Pancreas (tissue), 10 donors: Measurements from ENCODE around the gene CLUH. TPM values are rescaled to one million over a fixed set of nuclear protein-coding genes. Genes with fewer than 3 reads are reported as not detected.

Experiments used
- ATAC-seq, 4 donors: fragments of 200-7000 bp; cut with Tn5 transposase; one replicate each; pipeline versions ENCODE4 v1.8.0 to v1.9.1; 2020; ENCODE audit warnings: mild to moderate bottlenecking in 4 of 4, moderate library complexity in 4 of 4
- DNase-seq, 6 donors: peaks; one replicate each; pipeline ENCODE4 v3.0.0-alpha.2; 2020
- FAIRE-seq: peaks from 2 replicates; lab custom pipeline; 2012; peaks lifted over from hg19 to GRCh38; lab: Jason Lieb, UNC
- H3K27ac ChIP-seq, 4 donors: fragments of 200-600 bp; sonication (generic); 1 replicate in 3 of 4; 2 replicates in 1 of 4; pipeline versions ENCODE4 v1.5.0 to v1.8.0; 2020
- H3K27me3 ChIP-seq, 4 donors: fragments of 200-600 bp; one replicate each; pipeline ENCODE4 v1.8.0; 2021
- H3K36me3 ChIP-seq, 3 donors: fragments of 200-600 bp; sonication (generic) in 1 of 3; one replicate each; pipeline versions ENCODE4 v1.5.0 to v1.8.0; 2020 to 2021
- H3K4me1 ChIP-seq, 3 donors: fragments of 200-600 bp; one replicate each; pipeline ENCODE4 v1.8.0; 2021
- H3K4me3 ChIP-seq, 4 donors: fragments of 200-600 bp; sonication (generic) in 2 of 4; one replicate each; pipeline versions ENCODE4 v1.5.0 to v1.8.0; 2020 to 2021
- H3K9me3 ChIP-seq, 4 donors: fragments of 200-600 bp; one replicate each; pipeline ENCODE4 v1.8.0; 2021
- whole genome bisulfite sequencing, 2 donors: extraction: QIAGEN DNeasy Blood & Tissue Kit; methylation state at CpG; one replicate each; pipeline ENCODE4 v1.1.7; 2013; 5-methylcytosine and 5-hydroxymethylcytosine counted together
- intact Hi-C, 3 donors: fragments of 100-400 bp; cut with DNase I; formaldehyde crosslinking; loops; one replicate each; pipeline versions ENCODE4 v1.11.1 to v1.14.2; 2022
- polyA plus RNA-seq, 2 donors: library from polyadenylated mRNA; stranded (reverse); fragments of 200-250 nt; gene quantifications; one replicate each; pipeline ENCODE4 v1.2.3, GENCODE V29; 2013
- total RNA-seq, 6 donors: library from RNA; stranded (reverse); fragmentation: NEBNext Ultra II Directional in 4 of 6; extraction: Animal tissue kit (Norgen Biotek cat#: 25700) in 4 of 6; gene quantifications; one replicate each; pipeline versions ENCODE4 v1.2.1 to v1.2.4, GENCODE V29; 2021 to 2023
- TF ChIP-seq, protein P1 (sequence below), 4 donors: fragments of 200-600 bp; sonication (generic) in 3 of 4; IDR thresholded peaks; one replicate each; pipeline versions ENCODE4 v1.5.0 to v1.8.0; 2021; ENCODE audit warnings: antibody characterized with exemption in 4 of 4
- donor health status: healthy with polysubstance abuse.
- donor health status: DM: no; HTN: no; CAD: no; lungs with moderate emphysema.
- donor health status: DM: no; HTN: no; CAD: no.
- donor health status: control.
- donor health status: control.
- donor health status: Bipolar disorder and iron deficiency.
- donor health status: DM: yes; HTN: yes; CAD: no.
- donor health status: DM: no; HTN: no; CAD: no.
- donor health status: DM: no; HTN: no; CAD: no.
- donor health status: DM: yes; HTN: yes; CAD: no.

CLUH gene
- total and polyA plus RNA-seq, 8 donors, result 47.7 to 201 (median 66.1) TPM

DNA sequence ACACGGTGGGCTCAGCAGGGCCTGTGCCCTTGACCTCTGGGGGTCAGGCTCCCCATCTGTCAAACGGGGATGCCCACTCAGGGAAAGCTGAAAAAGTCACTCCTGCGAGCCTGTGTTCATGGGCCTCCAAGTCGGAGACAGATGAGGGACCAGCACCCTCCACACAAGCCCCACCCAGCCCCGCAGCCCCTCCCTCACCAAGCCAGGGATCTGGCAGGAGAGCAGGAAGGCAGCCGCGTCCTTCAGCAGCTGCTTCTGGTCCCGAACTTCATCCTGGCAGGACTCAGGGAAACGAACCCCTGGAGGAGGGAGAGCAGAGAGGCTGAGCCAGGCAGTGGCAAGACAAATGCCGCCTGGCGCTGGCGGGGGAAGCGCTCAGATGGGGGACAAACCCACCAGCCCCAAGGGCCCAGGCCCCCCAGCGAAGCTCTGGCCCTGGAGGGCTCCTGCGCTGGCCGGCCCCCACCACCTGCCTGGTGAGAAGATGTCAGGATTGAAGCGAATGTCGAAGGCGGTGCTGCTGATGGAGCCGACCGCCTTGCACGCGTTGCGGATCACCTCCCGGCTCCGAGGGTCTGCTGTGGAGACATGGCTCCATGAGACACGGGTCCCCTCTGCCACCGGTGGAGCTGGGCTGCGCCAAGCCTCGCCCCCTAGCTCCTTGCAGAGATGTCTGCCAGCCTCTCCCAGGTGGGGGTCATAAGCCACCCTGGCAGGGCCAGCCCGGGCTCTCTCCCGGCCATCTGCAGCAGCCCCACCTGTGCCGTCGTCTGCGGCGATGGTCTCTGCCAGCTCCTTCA lies 15.4 kb downstream of the CLUH start:
- peak in 2 of 6 donors; percentile 56 to 76 for DNase-seq
- WGBS, 2 donors, result 87 to 89% methylated on average over 32 to 36 of the region's 36 CpGs

DNA sequence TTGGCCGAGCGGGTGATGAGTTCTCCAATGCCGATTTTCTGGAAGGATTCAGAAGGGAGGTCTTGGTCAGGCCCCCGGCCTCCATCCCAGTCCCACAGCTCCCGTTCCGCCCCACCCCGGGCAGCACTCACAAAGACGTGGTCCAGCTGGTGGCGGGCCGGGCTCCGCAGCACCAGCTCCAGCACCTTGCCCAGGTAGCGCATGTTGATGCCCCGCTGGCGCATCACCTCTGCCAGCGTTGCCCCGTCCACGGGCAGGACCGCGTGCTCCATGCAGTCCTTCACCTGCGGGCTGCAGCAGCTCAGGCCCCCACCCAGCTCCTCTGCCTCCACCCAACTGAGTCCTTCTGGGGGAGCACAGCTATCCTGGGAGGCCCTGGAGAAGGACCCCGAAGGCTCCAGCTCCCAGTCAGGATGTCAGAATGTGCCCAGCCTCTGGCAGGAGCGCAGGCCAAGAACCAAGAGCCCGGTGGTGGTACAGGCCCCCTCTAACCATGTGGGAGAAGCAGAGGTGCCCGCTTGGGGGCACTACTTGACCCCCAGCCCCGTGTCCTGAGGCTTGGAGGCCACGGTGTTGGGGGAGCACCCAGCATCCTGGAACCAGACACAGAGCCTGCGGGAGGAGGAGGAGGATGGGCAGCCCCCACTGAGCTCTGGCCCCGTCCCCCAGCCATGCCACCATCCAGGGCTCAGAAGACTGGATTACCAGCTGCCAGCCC lies 16.2 kb downstream of the CLUH start:
- Histone ChIP-seq H3K4me3 (no peak overlapping the region), H3K27ac (no peak overlapping the region), H3K9me3 (no peaks in the 10 kb centered on the region), H3K4me1 (no peaks in the 10 kb centered on the region), H3K27me3 (no peaks in the 10 kb centered on the region), H3K36me3 (peaks cover 6 to 90% (median 56%) of the 10 kb centered on the region in 3 donors)
- DNase-seq, result peak in 3 of 6 donors; percentile 10 to 66 (median 47)
- FAIRE-seq, result no peak
- intact Hi-C loops, result no loop called here
- TF ChIP-seq, protein P1, sequence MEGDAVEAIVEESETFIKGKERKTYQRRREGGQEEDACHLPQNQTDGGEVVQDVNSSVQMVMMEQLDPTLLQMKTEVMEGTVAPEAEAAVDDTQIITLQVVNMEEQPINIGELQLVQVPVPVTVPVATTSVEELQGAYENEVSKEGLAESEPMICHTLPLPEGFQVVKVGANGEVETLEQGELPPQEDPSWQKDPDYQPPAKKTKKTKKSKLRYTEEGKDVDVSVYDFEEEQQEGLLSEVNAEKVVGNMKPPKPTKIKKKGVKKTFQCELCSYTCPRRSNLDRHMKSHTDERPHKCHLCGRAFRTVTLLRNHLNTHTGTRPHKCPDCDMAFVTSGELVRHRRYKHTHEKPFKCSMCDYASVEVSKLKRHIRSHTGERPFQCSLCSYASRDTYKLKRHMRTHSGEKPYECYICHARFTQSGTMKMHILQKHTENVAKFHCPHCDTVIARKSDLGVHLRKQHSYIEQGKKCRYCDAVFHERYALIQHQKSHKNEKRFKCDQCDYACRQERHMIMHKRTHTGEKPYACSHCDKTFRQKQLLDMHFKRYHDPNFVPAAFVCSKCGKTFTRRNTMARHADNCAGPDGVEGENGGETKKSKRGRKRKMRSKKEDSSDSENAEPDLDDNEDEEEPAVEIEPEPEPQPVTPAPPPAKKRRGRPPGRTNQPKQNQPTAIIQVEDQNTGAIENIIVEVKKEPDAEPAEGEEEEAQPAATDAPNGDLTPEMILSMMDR (IDR thresholded peaks at IDR 0.05), result no peak
- 91 to 98% methylated on average over 26 to 28 of the region's 28 CpGs for WGBS, 2 donors
- no peak for ATAC-seq

More for the DNA sequence above, 15.4 kb downstream of the CLUH start:
- ATAC-seq (no peak), FAIRE-seq (no peak)
- H3K27ac ChIP-seq, result no peak overlapping the region
- no peaks in the 10 kb centered on the region for H3K4me1 ChIP-seq
- H3K9me3 ChIP-seq, result no peaks in the 10 kb centered on the region
- H3K27me3 ChIP-seq, result no peaks in the 10 kb centered on the region
- TF ChIP-seq, protein P1 (IDR thresholded peaks at IDR 0.05), result no peak
- intact Hi-C loops, result no loop called here
- no peak overlapping the region for H3K4me3 ChIP-seq
- H3K36me3 ChIP-seq, result peaks cover 6 to 93% (median 58%) of the 10 kb centered on the region in 3 donors

DNA sequence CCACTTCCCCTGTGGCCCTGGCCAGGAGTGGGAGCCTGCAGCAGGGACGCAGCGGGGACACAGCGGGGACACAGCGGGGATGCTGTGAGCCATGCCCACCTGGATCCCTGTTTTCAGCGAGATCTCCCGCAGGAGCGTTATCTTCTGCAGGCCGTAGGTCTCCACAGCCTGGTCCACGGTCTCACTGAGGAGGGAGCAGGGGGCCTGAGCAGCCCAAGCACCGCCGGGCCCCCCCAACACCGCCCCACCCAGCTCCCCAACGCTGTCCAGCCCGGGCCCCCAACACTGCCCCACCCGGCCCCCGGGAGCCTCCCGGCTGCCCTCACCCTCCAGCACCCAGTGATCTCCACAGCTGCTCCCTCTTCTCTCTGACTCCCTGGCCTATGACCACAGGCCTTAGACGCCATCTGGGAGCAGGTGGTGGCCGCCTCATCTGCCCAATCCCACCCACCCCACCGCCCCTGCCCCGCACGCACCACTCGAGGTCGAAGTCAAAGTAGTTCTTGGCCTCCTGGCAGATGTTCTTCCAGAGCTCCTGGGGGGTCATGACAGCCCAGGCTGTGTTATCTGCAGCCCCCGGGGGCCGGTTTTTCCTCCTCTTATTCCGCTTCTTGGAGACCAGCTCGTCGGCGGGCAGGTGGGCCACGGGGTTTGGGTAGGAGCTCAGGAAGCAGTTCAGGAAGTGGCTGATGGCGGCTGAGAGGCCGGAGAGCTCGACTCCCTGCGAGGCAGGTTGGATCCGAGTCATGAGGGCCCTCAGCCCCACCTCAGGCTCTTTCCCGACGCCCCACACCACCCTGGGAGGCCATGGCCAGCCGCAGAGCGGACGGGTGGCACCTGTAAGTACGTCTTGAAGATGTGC lies 17.0 kb downstream of the CLUH start:
- ATAC-seq, result no peak

DNA sequence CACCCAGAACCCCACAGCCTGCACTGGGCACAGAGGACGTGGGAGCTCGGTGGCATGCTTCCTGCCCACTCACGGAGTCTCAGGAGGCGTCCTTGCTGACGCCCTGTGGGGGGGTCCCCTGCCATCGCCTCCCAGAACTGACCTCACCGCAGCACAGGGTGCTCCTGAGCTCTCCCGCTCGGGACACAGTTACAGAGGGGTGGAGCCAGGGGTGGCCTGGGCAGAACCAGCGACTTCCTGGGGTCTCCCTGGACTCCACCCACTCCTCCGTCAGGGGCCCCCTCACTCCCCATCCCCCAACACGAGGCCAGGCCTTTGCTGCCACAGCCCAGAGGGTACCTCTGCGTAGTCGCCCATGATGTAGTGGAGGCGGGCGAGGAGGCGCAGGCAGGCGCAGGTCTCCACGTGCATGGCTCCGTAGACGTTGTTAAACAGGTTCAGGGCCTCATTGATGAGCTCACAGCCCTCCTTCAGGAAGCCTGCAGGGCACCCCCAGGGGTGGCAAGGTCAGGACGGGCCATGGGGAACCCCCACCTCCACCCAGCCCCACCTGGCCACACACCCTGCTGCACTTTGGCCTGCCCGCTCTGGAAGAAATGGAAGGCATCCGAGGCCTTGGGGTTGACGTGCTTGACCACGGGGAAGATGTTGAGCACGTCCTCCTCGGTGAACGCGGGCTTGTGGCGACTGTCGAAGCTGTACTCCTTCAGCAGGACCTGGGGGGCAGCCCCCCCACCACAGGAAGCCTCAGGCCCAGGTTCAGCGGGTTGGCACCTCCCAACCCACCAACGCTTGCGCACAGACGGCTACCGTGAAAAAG lies 17.8 kb downstream of the CLUH start:
- intact Hi-C loops, result no loop called here
- H3K36me3 ChIP-seq, result peaks cover 3 to 80% (median 52%) of the 10 kb centered on the region in 3 donors
- WGBS, 2 donors, result 91 to 93% methylated on average over 34 to 37 of the region's 37 CpGs

More for the DNA sequence above, 17.0 kb downstream of the CLUH start:
- Histone ChIP-seq H3K9me3 (no peaks in the 10 kb centered on the region), H3K4me3 (no peak overlapping the region), H3K4me1 (no peaks in the 10 kb centered on the region), H3K27ac (no peak overlapping the region), H3K27me3 (no peaks in the 10 kb centered on the region), H3K36me3 (peaks cover 3 to 86% (median 52%) of the 10 kb centered on the region in 3 donors)
- 92 to 93% methylated on average over 38 to 42 of the region's 42 CpGs for WGBS, 2 donors
- TF ChIP-seq, protein P1 (IDR thresholded peaks at IDR 0.05), result no peak
- FAIRE-seq (no peak), DNase-seq (peak in 3 of 6 donors; percentile 10 to 69 (median 58))
- intact Hi-C loops, result no loop called here

More for the DNA sequence above, 17.8 kb downstream of the CLUH start:
- Histone ChIP-seq H3K27ac (no peak overlapping the region), H3K4me3 (no peak overlapping the region), H3K9me3 (no peaks in the 10 kb centered on the region), H3K27me3 (no peaks in the 10 kb centered on the region), H3K4me1 (no peaks in the 10 kb centered on the region)
- ATAC-seq (no peak), FAIRE-seq (no peak), DNase-seq (peak in 3 of 6 donors; percentile 15 to 80 (median 43))
- TF ChIP-seq, protein P1 (IDR thresholded peaks at IDR 0.05), result no peak
